NAMALWA (cell line): Measurements from ENCODE around the gene AFF3.
A peak's percentile ranks its signal among the peaks of the same experiment; 100 is the strongest.

Experiments used
- DNase-seq: peaks from one replicate; pipeline ENCODE4 v3.0.0-alpha.2; 2015; ENCODE audit warnings: low spot score

Gene AFF3

GRCh38 chr2:99595373-99595772 is 547.0 kb downstream of the AFF3 start:
- DNase-seq = no peak

GRCh38 chr2:99593692-99594427 is 548.5 kb downstream of the AFF3 start:
- no peak for DNase-seq

DNA sequence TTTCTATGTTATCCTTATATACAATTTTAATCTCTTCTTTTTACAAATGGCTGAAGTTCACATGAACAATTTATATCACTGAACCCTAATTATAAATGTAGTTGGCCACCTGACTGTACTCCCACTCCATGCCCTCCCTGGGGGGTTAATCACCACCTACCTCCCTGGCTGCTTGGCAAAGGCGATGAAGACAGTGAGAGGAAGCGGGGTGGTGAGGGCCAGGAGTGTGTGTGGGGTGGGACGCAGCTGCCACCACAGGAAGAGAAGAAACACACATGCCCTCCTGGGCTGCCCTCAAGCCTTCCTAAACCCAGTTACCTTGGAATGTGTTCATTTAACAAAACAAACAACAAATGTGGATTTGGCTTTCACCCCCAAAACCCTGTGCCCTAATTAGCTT is 565.6 kb downstream of the AFF3 start:
- no peak for DNase-seq

DNA sequence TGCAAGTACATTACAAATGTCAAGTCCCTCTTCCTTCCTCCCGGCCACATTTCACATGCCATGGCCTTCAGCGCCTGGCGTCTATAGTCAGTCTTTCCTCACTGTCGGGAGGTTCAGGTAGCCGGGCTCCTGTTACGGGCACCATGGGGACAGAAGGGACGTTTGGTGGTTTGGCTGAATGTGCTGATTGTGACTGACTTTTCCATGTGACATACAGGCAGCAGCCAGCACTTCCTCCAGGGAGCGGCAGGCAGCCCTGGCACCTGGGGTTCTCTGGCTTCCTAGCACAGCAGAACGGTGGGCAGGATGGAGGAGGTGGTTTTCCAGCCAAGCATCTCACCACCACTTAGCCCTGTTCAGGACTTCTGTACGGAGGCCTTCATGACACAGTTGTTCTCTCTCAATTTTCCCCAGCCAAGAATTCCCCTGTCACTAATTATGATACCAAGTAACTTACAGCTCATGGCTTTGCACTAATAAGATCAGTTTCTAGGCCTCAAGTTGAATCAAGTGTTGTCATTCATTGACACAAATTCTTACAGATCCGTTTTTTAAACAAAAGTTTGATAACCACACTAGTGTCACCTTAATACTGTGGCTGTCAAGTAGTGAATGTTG is 568.6 kb downstream of the AFF3 start:
- no peak for DNase-seq

DNA sequence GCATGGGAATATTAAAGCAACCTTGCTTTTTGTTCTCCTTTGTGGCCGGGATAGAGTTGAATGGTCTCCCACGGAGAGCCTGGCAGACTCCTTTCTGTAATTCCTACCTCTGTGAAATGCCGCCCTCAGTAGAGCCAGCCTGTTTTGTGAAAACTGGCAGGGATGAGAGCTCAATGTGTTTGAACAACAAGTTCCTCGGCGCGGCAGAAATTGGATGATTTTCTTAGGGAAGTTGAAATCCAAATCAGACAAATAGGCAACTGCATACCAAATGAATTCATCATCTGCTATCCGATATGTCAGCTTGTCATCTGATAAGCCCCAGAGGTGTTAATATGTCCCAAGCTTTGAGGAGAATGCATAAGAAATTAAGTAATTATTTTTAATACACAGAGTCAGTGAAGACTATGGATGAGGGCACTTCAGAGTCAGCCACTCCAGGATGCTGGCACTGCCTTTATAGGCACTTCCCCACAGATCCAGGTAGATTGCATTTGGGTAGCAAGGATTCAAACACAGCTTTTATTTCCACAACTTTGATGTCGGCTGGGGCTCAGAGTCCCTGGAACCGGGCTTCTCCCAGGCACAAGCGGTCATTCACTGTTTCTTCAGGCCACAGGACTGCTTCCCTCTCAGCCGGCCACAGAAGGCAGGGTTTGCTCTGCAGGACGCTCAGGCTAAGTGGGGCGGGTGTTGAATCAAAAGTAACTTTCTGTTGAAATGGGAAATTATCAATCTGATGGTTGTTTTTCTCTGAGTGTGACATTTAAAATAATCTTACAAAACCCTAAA is 569.8 kb downstream of the AFF3 start:
- no peak for DNase-seq

DNA sequence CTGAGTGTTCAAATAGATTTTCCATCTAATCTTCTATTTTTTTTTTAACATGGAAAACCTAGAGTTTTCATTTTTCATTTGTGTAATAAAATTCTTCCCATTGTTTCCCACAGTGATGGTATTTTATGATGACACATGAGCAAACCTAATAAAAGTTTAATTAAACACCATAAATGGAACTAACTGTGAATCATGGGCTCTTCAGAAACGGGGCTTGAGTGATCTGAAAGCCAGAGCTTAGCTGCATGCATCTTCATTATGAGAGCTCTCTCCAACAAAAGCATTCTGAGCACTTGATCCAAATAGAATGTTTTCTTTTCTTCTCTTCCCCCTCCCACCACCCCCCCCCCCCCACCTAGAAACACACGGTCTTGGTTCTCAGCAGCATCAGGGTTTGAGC is 570.4 kb downstream of the AFF3 start:
- no peak for DNase-seq

DNA sequence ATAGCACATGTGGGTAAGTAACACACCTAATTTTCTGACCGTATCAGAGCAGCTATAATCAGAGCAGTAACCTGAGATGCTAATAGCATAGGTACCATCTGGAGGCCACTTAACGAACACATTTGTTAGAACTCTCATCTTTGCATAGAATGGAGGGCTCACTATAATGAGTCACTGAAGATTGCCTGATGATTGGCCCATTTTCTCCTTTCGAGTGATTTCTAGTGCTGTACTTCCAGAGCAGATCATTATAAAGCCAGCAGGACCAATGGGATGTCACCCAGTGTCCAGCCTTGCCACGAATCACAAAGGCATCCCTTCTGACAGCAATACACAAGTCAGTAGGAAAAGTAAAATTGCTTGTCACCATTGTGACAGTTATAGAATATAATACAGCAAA is 570.9 kb downstream of the AFF3 start:
- DNase-seq = no peak

GRCh38 chr2:99571021-99571420 is 571.4 kb downstream of the AFF3 start:
- no peak for DNase-seq

DNA sequence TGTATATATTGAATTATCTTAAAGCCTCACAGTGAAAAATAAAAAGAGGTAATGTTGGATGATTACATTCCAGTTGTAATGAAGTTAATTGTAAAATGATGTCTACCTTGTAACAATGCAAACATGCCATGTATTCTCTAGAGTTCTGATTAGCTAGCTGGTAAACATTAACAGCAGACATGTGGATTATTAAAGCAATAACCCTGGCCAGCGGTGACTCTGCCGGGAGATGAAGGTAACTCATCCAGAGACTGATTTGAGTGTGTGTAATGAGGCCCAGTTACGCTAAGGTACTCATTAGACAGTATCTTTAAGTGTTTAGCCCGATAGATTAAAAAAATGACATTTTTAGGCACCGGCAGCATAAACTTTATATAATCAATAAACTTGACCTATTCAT is 573.0 kb downstream of the AFF3 start:
- DNase-seq = no peak

DNA sequence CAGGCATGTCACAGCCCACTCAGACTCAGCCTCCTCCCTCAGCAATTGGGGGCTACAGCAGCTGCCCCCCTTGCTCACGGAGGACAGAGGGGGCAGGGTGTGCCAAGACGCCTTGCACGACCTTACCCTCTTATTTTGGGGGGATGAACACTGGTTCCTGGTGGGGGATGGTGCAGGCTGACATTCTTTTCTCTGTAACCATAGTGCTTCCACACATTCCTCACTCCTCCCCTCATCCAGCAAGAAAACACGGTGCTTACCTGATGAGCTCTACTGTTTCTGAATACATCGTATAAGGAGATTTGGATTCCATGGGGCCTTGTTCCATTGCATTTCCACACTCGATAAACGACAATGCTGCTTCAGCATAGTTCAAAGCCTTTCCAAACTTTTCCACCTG is 577.2 kb downstream of the AFF3 start:
- no peak for DNase-seq

DNA sequence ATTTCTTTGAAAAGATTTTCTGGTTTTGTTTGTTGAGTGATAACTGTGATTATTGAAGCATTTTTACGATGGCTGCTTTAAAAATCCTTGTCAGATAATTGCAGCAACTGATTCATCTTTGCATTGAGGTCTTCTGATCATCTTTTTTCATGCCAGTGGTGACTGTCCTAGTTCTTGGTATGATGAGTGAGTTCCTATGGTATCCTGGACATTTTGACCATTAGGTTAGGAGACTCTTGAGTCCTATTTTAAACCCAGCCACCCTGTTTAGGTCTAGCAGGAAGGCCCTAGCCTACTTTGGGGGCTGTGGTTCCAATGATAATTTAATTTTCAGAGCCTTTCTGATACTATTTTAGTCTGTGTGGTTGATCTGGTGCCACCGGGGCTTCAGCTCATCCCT is 579.9 kb downstream of the AFF3 start:
- DNase-seq = no peak

- DNase-seq = no peak
These were observed 580.6 kb downstream of the AFF3 start for GRCh38 chr2:99561804-99562203.

DNA sequence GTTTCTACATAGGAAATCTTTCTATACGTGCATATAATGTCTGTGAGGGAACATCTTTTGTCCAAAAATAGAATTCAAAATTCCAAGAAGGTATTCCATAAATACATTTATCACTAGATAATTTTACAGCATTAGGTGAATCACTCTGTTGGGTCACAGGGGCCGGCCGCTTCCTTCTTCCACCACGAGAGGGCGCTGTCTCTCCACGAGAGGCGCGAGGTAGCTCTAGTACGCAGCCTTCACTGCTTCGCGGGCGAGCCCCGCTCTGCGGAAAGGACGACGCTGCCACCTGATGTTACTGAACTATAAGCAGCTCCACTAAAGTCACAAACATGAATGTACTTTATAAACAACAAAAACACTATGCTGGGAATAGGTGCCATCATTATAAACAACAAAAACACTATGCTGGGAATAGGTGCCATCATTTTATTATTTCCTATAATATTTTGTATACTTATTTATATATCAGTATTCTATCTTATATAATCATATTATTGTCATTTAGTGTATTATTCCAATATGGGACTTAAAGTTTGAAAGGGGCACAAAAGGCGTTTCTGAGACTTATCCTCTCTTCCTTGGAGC is 583.2 kb downstream of the AFF3 start:
- peak; percentile 86 for DNase-seq

GRCh38 chr2:99555404-99555803 is 587.0 kb downstream of the AFF3 start:
- no peak for DNase-seq

- no peak for DNase-seq
These were observed 587.5 kb downstream of the AFF3 start for GRCh38 chr2:99554871-99555270.

DNA sequence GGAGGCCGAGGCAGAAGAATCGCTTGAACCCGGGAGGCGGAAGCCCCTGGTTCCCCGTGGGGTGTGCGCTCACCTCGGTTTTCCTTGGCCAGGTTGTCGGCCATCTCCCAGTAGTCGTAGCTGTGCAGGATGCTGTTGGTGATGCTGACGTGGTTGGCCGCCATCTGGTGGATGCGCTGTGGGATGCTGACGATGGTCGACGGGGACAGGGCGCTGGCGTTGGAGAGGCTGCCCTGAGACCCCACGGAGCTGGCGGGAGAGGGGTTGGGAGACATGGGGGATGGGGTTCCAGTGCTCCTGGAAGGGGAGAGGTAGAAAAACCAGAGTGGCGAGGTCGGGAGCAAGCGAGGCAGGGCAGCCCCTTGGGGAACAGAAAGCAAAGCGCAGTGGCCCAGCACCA is 588.2 kb downstream of the AFF3 start:
- no peak for DNase-seq

DNA sequence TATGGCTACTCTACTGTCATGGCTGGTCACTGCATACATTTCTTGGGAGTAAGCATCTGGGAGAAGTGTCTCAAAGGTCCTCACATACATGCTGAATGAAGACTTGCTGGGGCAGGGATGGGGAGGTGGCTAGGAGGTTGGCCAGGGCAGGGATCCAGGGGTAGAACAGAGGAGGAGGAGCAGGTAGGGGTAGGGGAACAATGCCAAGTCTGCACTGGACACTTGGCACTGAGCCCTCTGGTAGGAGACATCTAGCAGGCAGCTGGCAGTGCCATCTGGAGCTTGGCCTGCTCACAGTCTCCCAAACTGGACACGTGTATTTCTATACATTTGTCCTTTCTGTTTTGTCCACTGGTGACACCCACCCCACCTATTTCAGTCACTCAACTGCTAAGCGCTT is 589.9 kb downstream of the AFF3 start:
- no peak for DNase-seq

DNA sequence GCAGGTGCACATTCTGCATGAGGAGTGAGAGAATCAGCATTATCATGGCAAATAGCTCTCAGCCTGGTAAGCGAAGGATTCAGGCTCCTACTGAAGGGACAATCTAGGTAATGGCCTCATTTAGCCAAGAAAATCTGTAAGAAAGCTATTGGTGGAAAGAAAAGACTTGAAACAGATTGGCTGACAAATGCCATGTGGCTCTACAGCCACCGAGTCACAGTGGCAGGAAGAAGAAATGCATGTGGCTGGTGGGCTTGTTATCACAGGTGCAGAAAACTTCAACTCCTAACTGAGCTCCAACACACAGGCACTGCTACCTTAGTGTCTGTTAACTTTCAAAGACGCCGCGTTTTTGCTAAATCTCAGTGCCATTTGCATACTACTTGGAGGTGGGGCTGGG is 592.0 kb downstream of the AFF3 start:
- DNase-seq = no peak

DNA sequence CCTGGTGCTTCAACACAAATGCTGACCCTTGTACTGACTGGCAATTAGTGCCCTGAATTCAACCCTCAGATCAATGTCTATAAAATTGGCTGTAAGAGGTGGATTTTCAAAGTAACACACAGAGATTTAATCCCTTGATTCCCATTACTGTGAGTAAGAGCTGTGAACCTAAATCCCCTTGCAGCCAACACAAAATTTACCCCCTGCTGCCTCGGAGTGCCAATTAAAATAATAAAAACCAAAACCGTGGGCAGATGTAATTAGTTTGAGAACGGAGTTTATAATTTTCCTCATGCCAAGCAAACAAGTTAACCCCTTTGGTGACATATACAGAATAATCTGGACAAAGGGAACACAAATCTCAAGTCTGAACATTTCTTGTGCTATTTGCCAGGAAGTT is 596.8 kb downstream of the AFF3 start:
- DNase-seq = no peak

DNA sequence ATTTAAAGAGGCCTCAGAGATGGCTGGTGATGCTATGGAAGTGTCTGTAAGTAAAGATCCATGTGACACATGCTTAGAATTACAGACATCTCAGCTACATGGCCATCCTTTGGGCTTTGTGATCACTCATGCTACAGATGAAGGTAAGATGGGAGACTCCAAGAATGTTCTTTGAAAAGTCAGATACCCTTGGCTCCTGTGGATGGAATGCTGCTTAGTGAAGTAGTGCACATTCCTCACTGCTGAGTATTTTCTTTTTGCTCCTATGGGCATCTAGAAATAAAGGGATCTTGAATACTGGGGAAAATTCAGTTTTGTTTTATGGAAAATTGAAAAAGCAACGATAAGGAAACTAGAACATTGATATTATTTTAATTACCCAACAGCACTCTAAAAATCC is 597.3 kb downstream of the AFF3 start:
- DNase-seq = no peak

- DNase-seq = no peak
These were observed 597.8 kb downstream of the AFF3 start for GRCh38 chr2:99544608-99545007.

- DNase-seq = no peak
These were observed 599.1 kb downstream of the AFF3 start for GRCh38 chr2:99543247-99543646.

- DNase-seq = no peak
These were observed 604.4 kb downstream of the AFF3 start for GRCh38 chr2:99537910-99538485.
